HG03060 (cell line): Measurements from ENCODE around the gene ZFHX3.

ENCODE experiments used
- ATAC-seq: cut with Tn5 transposase; IDR thresholded peaks from one replicate; pipeline ENCODE4 v1.9.1; 2021; ENCODE audit warnings: low read depth, moderate number of reproducible peaks; ENCODE audit not compliant: unreplicated experiment

ZFHX3 gene

GRCh38 chr16:72917051-72917450 lies 130.9 kb downstream of the ZFHX3 start:
- no peak for ATAC-seq

- ATAC-seq: no peak
Observed at GRCh38 chr16:72915331-72915730, 132.6 kb downstream of the ZFHX3 start.

GRCh38 chr16:72913551-72913950 lies 134.4 kb downstream of the ZFHX3 start:
- ATAC-seq: no peak

GRCh38 chr16:72911971-72912370 lies 136.0 kb downstream of the ZFHX3 start:
- no peak for ATAC-seq

GRCh38 chr16:72910875-72911274 lies 137.1 kb downstream of the ZFHX3 start:
- no peak for ATAC-seq

- no peak for ATAC-seq
Observed at GRCh38 chr16:72910381-72910780, 137.5 kb downstream of the ZFHX3 start.

- ATAC-seq: no peak
Observed at GRCh38 chr16:72909196-72909595, 138.7 kb downstream of the ZFHX3 start.

- ATAC-seq: no peak
Observed at GRCh38 chr16:72908362-72909167, 139.4 kb downstream of the ZFHX3 start.

- ATAC-seq: no peak
Observed at GRCh38 chr16:72905581-72905980, 142.3 kb downstream of the ZFHX3 start.

- ATAC-seq: no peak
Observed at GRCh38 chr16:72903176-72903575, 144.8 kb downstream of the ZFHX3 start.

GRCh38 chr16:72902206-72902605 lies 145.7 kb downstream of the ZFHX3 start:
- ATAC-seq: no peak

- ATAC-seq: no peak
Observed at GRCh38 chr16:72901000-72901627, 146.8 kb downstream of the ZFHX3 start.

GRCh38 chr16:72898216-72898825 lies 149.6 kb downstream of the ZFHX3 start:
- ATAC-seq: no peak

- ATAC-seq: no peak
Observed at GRCh38 chr16:72897707-72898106, 150.2 kb downstream of the ZFHX3 start.

- ATAC-seq: no peak
Observed at GRCh38 chr16:72896485-72897118, 151.3 kb downstream of the ZFHX3 start.

- no peak for ATAC-seq
Observed at GRCh38 chr16:72895951-72896350, 152.0 kb downstream of the ZFHX3 start.

GRCh38 chr16:72894293-72895151 lies 153.4 kb downstream of the ZFHX3 start:
- ATAC-seq: no peak

- no peak for ATAC-seq
Observed at GRCh38 chr16:72891291-72892227, 156.4 kb downstream of the ZFHX3 start.

- no peak for ATAC-seq
Observed at GRCh38 chr16:72890587-72890986, 157.3 kb downstream of the ZFHX3 start.
